Thoracic aorta endothelial cell (primary cell): ENCODE results near the gene HES4. TPM values are rescaled to one million over a fixed set of nuclear protein-coding genes. Genes with fewer than 3 reads are reported as not detected.

Experiments used
- small RNA-seq: library from RNA; depleted of rRNA; stranded (forward); fragments of <200 nt; gene quantifications from one replicate; pipeline ENCODE3, GENCODE V24; 2012
- total RNA-seq: library from RNA; depleted of rRNA; stranded (reverse); fragments of >200 nt; gene quantifications from 2 replicates; pipeline ENCODE4 v1.2.3, GENCODE V29; 2012

The HES4 gene, protein sequence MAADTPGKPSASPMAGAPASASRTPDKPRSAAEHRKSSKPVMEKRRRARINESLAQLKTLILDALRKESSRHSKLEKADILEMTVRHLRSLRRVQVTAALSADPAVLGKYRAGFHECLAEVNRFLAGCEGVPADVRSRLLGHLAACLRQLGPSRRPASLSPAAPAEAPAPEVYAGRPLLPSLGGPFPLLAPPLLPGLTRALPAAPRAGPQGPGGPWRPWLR
- 9.4 and 9.9 TPM in 2 replicates for total RNA-seq

DNA sequence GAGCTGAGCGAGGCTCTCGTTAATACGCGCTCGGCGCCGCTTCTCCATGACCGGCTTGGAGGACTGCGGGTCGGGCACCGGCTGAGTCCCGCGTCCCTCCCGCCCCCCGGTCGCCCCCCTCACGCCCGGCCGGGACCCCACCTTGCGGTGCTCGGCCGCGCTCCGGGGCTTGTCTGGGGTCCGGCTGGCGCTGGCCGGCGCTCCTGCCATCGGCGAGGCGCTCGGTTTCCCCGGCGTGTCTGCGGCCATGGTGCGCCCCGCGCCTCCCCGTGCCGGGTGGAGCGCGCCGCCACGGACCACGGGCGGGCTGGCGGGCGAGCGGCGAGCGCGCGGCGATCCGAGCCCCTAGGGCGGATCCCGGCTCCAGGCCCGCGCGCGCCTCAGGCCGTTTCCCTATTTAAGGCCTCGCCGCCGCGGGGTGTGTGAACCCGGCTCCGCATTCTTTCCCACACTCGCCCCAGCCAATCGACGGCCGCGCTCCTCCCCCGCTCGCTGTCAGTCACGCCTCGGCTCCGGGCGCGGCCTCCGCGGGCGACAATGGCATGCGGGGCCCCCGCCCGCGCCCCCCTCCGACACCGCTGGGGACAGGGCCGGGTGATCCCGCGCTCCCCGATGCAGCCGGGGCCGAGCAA, at the start of gene HES4:
Gene HES4 (minus strand): TSS at position 373 of the 632 bp plus-strand sequence. CDS start 124 bp downstream, at position 249.

DNA sequence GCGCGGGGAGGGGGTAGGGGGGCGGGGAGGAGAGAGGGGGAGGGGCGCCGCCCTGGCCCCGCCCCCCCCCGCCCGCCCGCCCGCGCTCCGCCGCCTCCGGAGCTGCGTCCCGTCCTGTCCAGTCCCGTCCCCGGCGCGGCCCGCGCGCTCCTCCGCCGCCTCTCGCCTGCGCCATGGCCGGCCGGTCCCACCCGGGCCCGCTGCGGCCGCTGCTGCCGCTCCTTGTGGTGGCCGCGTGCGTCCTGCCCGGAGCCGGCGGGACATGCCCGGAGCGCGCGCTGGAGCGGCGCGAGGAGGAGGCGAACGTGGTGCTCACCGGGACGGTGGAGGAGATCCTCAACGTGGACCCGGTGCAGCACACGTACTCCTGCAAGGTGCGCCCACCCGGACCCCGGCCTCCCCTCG, 20.1 kb upstream of the HES4 start, which contains the start of gene AGRN:
Gene AGRN (plus strand): TSS at position 121 of the 405 bp plus-strand sequence. CDS start 53 bp downstream, at position 174.

DNA sequence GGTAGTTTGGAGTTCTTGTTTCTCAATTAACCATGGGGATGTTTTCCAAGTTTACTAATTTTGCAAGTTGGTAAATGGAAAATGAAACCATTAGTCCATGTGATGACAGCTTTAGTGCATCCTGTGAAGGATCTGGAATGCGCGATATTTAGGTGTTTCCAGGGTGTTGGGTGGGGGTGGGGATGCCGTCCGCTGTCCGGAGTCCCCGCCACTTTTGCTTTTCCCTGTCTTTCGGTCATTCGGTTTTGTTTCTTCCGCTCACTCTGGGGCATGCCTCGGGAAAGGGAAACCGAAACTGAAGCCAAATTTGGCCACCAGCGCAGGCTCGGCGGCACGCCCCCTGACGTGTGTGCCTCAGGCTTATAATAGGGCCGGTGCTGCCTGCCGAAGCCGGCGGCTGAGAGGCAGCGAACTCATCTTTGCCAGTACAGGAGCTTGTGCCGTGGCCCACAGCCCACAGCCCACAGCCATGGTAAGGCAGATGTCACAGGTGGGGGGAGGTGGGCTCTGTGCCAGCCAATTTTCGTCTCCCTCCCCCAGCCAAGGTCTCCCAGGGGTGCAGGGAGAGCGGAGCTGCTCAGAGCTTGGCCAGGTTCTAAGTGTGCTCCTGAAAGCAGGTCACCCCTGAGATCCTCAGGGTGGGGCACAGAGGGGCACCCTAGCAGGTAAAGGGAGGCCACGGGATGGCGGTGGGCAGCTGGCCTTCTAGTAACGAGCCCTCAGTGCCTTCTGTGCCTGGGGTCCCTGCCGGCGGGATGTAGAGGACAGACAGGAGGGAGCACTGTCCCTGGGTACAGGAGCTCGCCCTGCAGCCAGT, 13.4 kb upstream of the HES4 start, which contains the start of gene ISG15:
Gene ISG15 (plus strand): TSS at position 393 of the 817 bp plus-strand sequence. CDS start 77 bp downstream, at position 470.

DNA sequence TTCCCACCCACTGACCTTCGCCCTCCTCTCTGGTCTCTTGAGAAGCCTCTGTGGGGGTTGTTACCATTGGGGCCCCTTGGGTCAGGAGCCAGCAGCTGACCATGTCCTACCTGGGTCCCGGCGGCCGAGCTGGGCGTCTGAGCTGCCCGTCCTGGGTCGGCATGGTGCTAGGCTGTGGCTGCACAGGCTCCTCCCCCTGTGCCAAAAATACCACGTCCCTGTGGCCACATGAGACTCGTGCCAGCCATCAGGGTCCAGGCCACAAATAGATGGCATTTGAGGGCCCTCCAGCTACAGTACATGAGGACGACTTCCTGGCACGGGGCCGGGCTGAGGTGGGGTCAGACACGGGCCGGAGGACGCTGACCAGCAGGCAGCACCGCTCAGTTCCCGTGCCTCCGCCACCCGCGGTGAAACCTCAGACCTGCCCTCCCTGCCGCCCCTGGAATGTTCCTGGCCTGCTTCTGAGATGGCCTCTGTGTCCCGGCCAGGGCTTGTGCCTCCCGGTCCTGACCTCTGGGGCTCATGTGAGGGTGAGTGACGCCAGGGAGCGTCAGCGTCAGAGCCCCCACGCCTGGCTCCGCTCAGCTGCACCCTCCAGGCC, 17.8 kb downstream of the HES4 start, which contains the start of gene PERM1:
Gene PERM1 (minus strand): TSS at position 139 of the 604 bp plus-strand sequence. CDS start 1,064 bp downstream, outside the sequence.

DNA sequence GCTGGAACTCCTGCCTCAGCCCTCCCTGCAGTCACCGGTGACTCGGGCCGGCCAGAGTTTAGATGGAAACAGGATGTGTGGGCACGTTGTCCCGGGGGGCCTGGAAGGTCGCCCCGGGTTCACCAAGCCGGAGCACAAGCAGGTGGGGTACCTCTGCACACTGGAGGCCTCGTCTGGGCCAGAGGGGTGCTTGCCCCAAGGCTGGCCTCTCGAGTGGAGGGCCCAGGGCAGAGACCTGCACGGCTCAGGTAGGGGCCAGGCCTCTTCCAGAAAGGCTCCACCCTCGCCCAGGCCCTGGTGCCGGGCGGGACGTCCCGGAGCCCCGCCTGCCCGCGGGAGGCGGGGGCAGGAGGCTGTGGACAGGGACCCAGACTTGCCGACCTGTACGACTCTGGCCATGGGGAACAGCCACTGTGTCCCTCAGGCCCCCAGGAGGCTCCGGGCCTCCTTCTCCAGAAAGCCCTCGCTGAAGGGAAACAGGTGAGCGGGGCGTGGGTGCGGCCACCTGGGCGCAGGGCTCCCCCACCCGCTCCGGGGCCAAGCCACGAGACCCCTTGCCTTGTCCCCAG, 33.7 kb downstream of the HES4 start, which contains the start of gene PLEKHN1:
Gene PLEKHN1 (plus strand): TSS at position 348 of the 569 bp plus-strand sequence. CDS start 50 bp downstream, at position 398.

DNA sequence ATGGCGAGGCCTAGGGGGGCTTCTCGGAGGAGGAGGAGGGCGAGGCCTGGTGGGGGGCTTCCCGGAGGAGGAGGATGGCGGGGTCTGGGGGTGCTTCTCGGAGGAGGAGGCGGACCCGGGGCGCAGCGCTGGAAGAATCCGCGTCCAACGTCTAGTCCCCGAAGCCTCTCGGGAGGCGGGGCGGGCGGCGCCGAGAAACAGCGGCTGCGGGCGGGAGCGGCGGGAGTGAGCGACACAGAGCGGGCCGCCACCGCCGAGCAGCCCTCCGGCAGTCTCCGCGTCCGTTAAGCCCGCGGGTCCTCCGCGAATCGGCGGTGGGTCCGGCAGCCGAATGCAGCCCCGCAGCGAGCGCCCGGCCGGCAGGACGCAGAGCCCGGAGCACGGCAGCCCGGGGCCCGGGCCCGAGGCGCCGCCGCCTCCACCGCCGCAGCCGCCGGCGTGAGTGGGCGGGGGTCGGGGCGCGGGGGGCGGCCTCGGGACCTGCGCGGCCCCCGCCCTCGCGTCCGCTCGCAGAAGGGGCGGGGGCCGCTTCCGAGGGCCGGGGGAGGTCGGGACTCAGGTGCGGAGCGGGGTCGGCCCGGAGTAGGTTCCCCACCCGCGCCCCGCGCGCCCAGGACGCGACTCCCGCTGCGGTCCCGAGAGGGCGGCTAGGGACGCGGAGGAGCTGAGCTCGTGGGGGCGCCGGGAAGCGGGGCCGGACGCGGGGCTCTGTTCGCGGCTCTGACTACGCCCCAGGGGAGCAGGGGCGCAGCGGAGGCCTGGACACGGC, 39.4 kb downstream of the HES4 start, which contains the start of gene KLHL17:
Gene KLHL17 (plus strand): TSS at position 222 of the 769 bp plus-strand sequence. CDS start 110 bp downstream, at position 332.

DNA sequence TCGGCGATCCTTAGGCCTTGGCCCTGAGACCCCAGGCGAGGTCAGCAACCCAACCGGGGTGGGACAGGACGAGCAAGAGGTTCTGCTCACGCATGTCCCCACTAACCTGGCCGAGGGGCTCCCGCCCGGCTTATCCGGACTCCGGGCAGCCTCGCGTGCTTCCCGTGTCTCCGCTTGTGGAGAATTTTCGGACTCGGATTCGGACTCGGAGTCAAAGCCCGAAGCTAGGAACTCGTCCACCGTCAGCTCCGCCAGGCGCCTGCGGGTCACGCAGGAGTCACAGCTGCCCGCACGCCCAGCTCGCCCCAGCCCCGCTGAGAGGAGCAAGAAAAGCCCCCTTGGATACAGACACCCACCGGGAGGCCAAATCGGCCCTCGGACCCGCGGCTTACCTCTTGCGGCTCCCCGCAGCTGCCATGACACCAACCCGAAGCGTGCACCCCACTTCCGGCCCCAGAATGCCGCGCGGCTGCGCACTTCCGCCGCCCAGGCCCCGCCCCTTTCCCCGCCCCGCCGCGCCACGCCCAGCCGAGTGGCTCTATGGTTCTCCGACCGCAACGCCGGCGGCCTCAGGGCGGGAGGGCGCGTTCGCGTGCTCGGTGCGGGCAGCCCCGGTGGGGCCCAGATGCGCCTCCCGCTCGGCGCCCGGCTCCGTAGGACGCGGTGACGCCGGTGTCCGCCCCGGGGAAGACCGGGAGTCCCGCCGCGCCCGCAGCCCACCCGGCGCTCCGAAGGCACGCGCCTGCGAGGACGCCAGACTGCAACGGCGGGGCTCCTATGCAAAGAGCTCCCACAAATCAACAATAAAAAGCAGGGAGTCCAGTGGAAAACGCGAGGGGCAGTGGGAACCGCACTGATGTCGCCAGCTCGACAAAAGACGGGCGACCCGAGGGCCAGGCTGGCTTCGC, 40.8 kb downstream of the HES4 start, which contains the start of gene NOC2L:
Gene NOC2L (minus strand): TSS at position 434 of the 908 bp plus-strand sequence. CDS start 16 bp downstream, at position 418.

Small RNA genes within 50 kb of the gene (small RNA-seq; reads per million reads assigned to genes)
- gene AL645608.3, result not detected

Other genes with a start within 250 kb of the HES4 start
- not detected in 2 replicates for gene SAMD11, start 76.2 kb downstream of the HES4 start, total RNA-seq
- gene NOC2L, start 40.8 kb downstream of the HES4 start, total RNA-seq, result 89.1 and 108 TPM in 2 replicates
- gene KLHL17, start 39.5 kb downstream of the HES4 start, total RNA-seq, result 8.8 and 10.0 TPM in 2 replicates
- gene PLEKHN1, start 33.6 kb downstream of the HES4 start, total RNA-seq, result 0.40 and 0.86 TPM in 2 replicates
- not detected in 2 replicates for gene PERM1, start 18.0 kb downstream of the HES4 start, total RNA-seq
- 51.7 and 52.4 TPM in 2 replicates for gene ISG15, start 13.4 kb upstream of the HES4 start, total RNA-seq
- gene AGRN, start 20.0 kb upstream of the HES4 start, total RNA-seq, result 66.3 and 68.1 TPM in 2 replicates
- not detected in 2 replicates for gene RNF223, start 74.2 kb upstream of the HES4 start, total RNA-seq
- gene C1orf159, start 116.0 kb upstream of the HES4 start, total RNA-seq, result 8.6 and 11.8 TPM in 2 replicates
- gene TTLL10, start 173.8 kb upstream of the HES4 start, total RNA-seq, result not detected in 2 replicates
- gene TNFRSF18, start 206.5 kb upstream of the HES4 start, total RNA-seq, result not detected in 2 replicates
- 0.57 and 0.93 TPM in 2 replicates for gene TNFRSF4, start 214.1 kb upstream of the HES4 start, total RNA-seq
- 91.1 and 105 TPM in 2 replicates for gene SDF4, start 231.9 kb upstream of the HES4 start, total RNA-seq
- 20.5 and 27.3 TPM in 2 replicates for gene B3GALT6, start 232.1 kb upstream of the HES4 start, total RNA-seq
- 1.1 TPM in 1 of 2 replicates, not detected in the other for gene C1QTNF12, start 246.6 kb upstream of the HES4 start, total RNA-seq